Activated CD4-positive, CD25-positive, alpha-beta regulatory T cell treated with anti-CD3 and anti-CD28 coated beads, Interleukin-2, amount 50 U/mL, for 16 hours (primary cell): Measurements from ENCODE around the gene SCGB1C1.
A peak's percentile ranks its signal among the peaks of the same experiment; 100 is the strongest.
"Not testable (repeated sequence)": the region's sequence is repeated elsewhere in the genome, so short reads cannot be mapped to it uniquely, and the experiment has no call there.

Experiments
- DNase-seq: peaks from one replicate; pipeline ENCODE4 v3.0.0-alpha.2; 2020; ENCODE audit warnings: low read depth, low spot score

The SCGB1C1 gene

GRCh38 chr11:218815-219593 lies 26.1 kb downstream of the SCGB1C1 start:
- DNase-seq, result no peak

- DNase-seq, result not testable (repeated sequence)
These were observed 27.9 kb downstream of the SCGB1C1 start for GRCh38 chr11:220641-221215.

GRCh38 chr11:221539-221938 lies 28.7 kb downstream of the SCGB1C1 start:
- no peak for DNase-seq

- no peak for DNase-seq
These were observed 29.3 kb downstream of the SCGB1C1 start for GRCh38 chr11:221998-222789.

GRCh38 chr11:223026-223789 lies 30.3 kb downstream of the SCGB1C1 start:
- DNase-seq, result no peak

GRCh38 chr11:223884-224283 lies 31.0 kb downstream of the SCGB1C1 start:
- DNase-seq, result no peak

GRCh38 chr11:224424-224823 lies 31.5 kb downstream of the SCGB1C1 start:
- no peak for DNase-seq

GRCh38 chr11:225734-226453 lies 33.0 kb downstream of the SCGB1C1 start:
- no peak for DNase-seq

GRCh38 chr11:227824-228379 lies 35.0 kb downstream of the SCGB1C1 start:
- DNase-seq, result no peak

- DNase-seq, result no peak
These were observed 37.6 kb downstream of the SCGB1C1 start for GRCh38 chr11:230431-230830.

GRCh38 chr11:232783-233565 lies 40.1 kb downstream of the SCGB1C1 start:
- DNase-seq, result no peak

- no peak for DNase-seq
These were observed 42.3 kb downstream of the SCGB1C1 start for GRCh38 chr11:235180-235579.

- peak; percentile 47 for DNase-seq
These were observed 42.7 kb downstream of the SCGB1C1 start for GRCh38 chr11:235609-235996.

- peak; percentile 74 for DNase-seq
These were observed 43.3 kb downstream of the SCGB1C1 start, which contains the start of gene SIRT3 for GRCh38 chr11:235997-236773. TSS of gene SIRT3 (minus strand) at chr11:236342. CDS start at chr11:236328, 14 bp downstream.

- DNase-seq, result peak; percentile 73
These were observed 44.2 kb downstream of the SCGB1C1 start, which contains the start of gene PSMD13 for GRCh38 chr11:236774-237767. TSS of gene PSMD13 (plus strand) at chr11:236976. CDS start at chr11:237050, 74 bp downstream.

GRCh38 chr11:238346-238745 lies 45.5 kb downstream of the SCGB1C1 start:
- DNase-seq, result not testable (repeated sequence)

- DNase-seq, result no peak
These were observed 47.4 kb downstream of the SCGB1C1 start for GRCh38 chr11:240315-240714.

- DNase-seq, result no peak
These were observed 48.8 kb downstream of the SCGB1C1 start for GRCh38 chr11:241634-242033.
